WI38 (cell line): ENCODE data around the gene SLC26A9.

Source experiments
- H3K4me3 ChIP-seq: 2 replicates; pipeline ENCODE4 v1.5.1; 2011; ENCODE audit warnings: low read depth, mild to moderate bottlenecking, control low read depth, low read length
- TF ChIP-seq, protein P1 (sequence below): IDR thresholded peaks from 2 replicates; pipeline ENCODE4 v1.5.1; 2012; ENCODE audit warnings: low read depth, mild to moderate bottlenecking, control low read depth, low read length

The SLC26A9 gene

DNA sequence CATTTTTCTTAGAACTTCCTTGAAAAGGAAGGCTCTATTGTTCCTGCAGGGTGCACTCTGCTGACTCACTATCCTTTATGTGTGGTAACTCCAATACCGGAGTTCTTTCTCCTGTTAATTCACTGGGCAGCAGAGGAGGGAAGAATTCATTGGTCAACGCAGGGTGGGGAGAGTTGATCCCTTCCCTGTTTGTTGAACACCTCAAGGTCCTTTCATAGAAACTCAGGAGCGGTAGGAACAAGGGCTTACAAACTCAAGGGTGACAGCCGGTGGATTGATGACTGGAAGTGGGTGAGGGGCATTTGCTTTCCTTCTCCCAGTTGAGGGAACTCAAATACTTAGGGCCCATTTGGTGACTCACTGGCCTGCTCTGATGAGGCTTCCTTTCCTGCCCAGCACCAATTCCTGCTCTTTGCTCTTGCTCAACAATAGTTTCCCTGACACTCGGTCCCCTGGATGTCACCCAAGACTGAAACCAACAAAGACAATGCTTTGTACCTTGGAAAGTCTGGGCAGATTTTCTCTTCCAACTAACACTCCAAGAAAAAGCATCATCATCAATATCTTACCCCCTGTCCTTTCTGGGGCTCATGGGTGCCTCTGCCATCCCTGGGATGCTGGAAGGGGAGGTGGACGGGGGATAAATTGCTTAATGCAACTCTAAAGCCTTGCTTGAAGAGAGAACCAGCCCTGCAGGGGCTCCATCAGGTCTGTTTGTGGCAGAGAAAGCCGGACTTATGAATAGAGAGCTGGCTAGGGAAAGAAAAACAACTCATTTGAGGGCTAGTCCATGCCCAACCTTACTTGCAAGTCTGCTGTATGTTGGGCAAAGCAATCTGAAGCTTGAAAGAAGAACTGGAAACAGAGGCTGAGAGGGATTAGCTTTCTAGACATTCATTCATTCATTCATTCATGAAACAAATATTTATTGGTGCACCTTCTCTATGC is 9.3 kb downstream of the SLC26A9 start:
- TF ChIP-seq, protein P1, sequence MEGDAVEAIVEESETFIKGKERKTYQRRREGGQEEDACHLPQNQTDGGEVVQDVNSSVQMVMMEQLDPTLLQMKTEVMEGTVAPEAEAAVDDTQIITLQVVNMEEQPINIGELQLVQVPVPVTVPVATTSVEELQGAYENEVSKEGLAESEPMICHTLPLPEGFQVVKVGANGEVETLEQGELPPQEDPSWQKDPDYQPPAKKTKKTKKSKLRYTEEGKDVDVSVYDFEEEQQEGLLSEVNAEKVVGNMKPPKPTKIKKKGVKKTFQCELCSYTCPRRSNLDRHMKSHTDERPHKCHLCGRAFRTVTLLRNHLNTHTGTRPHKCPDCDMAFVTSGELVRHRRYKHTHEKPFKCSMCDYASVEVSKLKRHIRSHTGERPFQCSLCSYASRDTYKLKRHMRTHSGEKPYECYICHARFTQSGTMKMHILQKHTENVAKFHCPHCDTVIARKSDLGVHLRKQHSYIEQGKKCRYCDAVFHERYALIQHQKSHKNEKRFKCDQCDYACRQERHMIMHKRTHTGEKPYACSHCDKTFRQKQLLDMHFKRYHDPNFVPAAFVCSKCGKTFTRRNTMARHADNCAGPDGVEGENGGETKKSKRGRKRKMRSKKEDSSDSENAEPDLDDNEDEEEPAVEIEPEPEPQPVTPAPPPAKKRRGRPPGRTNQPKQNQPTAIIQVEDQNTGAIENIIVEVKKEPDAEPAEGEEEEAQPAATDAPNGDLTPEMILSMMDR = no peak
- no peak overlapping the region for H3K4me3 ChIP-seq

DNA sequence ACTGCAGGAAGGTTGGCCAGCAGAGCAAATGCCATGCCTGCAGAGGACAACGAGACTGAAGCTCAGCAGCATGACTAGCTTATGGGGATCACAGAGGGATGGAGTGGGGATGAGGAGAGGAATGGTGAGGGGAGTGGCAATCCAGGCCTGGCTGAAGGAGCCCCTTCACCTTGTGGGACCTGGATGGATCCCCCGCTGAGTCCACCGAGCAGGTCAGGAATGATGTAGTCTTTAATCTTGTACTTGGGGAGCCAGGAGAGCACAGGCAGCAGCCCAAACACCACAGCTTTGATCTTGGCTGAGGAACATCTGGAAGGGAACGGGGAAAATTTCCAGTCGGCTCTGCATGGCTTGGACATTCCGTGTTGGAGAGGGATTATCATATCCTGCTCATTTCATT is 10.5 kb downstream of the SLC26A9 start:
- no peak overlapping the region for H3K4me3 ChIP-seq
- TF ChIP-seq, protein P1 = no peak

- H3K4me3 ChIP-seq = no peak overlapping the region
- TF ChIP-seq, protein P1 = no peak
Observed at GRCh38 chr1:205930799-205931281, 12.4 kb downstream of the SLC26A9 start.

- no peak overlapping the region for H3K4me3 ChIP-seq
Observed at GRCh38 chr1:205930195-205930577, 13.1 kb downstream of the SLC26A9 start.

DNA sequence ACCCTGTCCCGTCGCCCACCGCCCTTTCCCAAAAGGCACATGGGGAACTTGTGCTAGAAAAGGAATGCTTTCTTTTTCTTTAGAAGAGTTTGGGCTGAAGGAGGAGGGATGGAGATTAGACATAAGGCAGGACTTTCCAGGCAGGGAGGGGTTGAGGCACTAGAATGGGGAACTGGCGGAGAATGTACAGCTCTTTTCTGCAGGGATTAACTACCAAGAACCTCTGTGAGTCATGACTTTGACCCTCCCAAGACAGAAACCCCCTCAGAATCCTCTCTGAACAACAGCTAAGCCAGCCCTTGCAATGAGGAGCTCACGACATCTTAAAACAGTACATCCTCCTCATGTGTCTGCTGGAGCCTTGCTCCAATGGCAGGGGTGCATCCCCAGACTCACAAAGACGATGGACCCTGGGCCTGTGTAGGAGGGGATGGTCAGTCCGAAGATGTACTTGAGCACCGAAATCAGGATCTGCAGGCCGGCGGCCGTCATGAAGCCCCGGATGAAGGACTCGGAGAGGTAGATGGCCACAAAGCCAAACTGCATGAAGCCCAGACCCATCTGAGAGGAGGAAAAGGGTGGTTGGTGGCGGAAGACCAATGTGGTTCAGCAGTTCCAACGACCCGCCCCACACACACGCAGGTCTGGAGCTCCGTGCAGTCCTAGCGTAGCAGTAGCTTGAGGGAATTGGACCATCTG is 13.6 kb downstream of the SLC26A9 start:
- TF ChIP-seq, protein P1 = no peak
- H3K4me3 ChIP-seq = no peak overlapping the region

More at GRCh38 chr1:205930195-205930577, 13.1 kb downstream of the SLC26A9 start:
- TF ChIP-seq, protein P1 = no peak

DNA sequence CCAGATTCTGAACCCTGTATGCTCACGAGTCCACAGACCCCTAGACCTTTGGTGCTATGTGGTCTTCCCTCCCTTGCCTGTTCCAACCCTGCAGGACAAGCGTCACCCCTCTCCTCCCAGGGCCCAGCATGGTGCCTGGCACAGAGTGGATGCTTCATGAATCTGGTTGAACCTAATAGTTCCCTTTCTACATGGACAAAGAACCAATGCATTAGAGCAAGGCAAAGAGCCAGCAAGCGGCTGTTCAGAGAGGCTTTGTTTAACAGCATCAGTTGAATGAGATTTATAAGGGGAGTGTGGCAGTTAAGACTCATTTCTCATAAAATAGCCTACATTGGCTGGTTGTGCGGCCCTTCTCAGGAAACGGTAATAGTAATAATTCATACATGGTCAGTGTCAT is 14.9 kb downstream of the SLC26A9 start:
- no peak overlapping the region for H3K4me3 ChIP-seq
- TF ChIP-seq, protein P1 = no peak

GRCh38 chr1:205927676-205928075 is 15.6 kb downstream of the SLC26A9 start:
- TF ChIP-seq, protein P1 = no peak
- H3K4me3 ChIP-seq = no peak overlapping the region
